Endothelial cell of umbilical vein (primary cell): ENCODE measurements around the gene SLC38A10.

Source experiments
- CTCF ChIP-seq, 2 donors: IDR thresholded peaks; 1 replicate in 1 of 2; 2 replicates in 1 of 2; pipeline ENCODE4 v1.5.1; 2011; ENCODE audit warnings: low read length in 2 of 2, mild to moderate bottlenecking in 2 of 2, moderate library complexity in 2 of 2, control low read depth in 1 of 2, inconsistent platforms in 1 of 2, low read depth in 1 of 2; ENCODE audit not compliant: insufficient read depth in 1 of 2; ENCODE audit errors: extremely low read depth in 1 of 2
- EZH2 ChIP-seq: IDR thresholded peaks from 2 replicates; pipeline ENCODE4 v1.6.1; 2012; ENCODE audit warnings: borderline replicate concordance, low read depth, mild to moderate bottlenecking, moderate library complexity, low read length, inconsistent platforms; ENCODE audit not compliant: severe bottlenecking
- FOS ChIP-seq: IDR thresholded peaks from 2 replicates; pipeline ENCODE4 v1.6.1; 2011; ENCODE audit warnings: mild to moderate bottlenecking, low read length, moderate library complexity, borderline replicate concordance; ENCODE audit not compliant: insufficient read depth
- GATA2 ChIP-seq: IDR thresholded peaks from 2 replicates; pipeline ENCODE4 v1.7.0; 2011; ENCODE audit warnings: low read depth, mild to moderate bottlenecking, moderate library complexity, mixed read lengths, low read length; ENCODE audit not compliant: insufficient read length, insufficient read depth
- MYC ChIP-seq: IDR thresholded peaks from one replicate; pipeline ENCODE4 v1.6.1; 2011; ENCODE audit warnings: mild to moderate bottlenecking, low read depth, low read length
- POLR2A ChIP-seq: IDR thresholded peaks from 2 replicates; pipeline ENCODE4 v1.6.1; 2012; ENCODE audit warnings: low read depth, mild to moderate bottlenecking, control low read depth, low read length
- POLR2AphosphoS5 ChIP-seq: IDR thresholded peaks from 2 replicates; pipeline ENCODE4 v1.6.1; 2012; ENCODE audit warnings: low read depth, mild to moderate bottlenecking, control low read depth, low read length, moderate library complexity; ENCODE audit not compliant: insufficient read depth
- TF ChIP-seq, protein P1 (sequence below): IDR thresholded peaks from 2 replicates; pipeline ENCODE4 v1.6.1; 2011; ENCODE audit not compliant: insufficient read depth, insufficient read length

DNA sequence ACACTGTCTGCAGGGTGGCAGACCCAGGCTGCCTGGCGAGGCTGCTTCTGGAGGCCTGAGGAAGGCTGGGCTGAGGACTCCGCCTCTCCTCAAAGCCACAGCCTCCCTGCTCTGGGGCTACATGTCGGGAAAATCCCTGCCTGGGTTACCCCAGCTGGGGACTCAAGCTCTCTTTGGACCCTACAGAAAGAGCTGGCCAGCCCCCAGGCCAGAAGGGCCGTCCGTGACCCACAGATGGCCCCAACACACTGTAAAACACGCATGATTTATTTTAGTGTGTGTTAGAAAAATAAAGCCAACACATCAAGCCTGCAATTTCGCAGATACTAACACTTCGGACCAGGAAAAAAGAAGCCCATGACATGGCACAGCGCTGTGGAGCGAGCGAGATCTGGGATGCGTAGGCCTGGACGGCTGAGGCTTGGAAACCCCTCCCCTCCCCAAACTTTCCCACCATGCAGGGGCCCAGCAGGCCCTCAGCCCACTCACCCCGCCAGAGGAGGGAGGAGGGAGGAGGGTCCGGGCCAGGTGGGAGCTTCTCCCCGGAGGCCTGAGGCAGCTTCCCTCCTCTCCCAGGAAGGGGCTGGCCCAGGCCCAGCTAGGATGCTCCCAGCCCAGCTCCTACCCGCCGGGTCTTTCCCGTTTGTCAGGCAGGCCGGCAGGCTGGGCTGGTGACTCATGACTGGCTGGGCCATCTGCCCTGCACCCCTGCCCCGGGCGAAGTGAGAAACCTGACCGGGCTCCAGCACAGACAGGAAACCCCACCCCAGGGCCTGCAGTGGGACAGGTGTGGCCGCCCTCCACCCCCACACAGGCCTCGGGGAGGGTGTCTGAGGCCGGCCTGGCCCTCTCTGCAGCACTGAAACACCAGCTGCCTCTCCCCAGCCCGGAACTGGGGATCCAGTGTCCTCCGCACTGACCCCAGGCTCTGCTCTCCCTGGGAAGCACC is 34.1 kb upstream of the SLC38A10 start:
- TF ChIP-seq, protein P1, sequence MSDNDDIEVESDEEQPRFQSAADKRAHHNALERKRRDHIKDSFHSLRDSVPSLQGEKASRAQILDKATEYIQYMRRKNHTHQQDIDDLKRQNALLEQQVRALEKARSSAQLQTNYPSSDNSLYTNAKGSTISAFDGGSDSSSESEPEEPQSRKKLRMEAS: no peak
- TF ChIP-seq POLR2A (no peak), CTCF (IDR thresholded peaks at IDR 0.05; ENCODE audit: extremely low read depth in 1 of 2, insufficient read depth in 1 of 2, low read depth in 1 of 2, low read length in 2 of 2) (no peak), POLR2AphosphoS5 (peak; percentile 42), EZH2 (no peak), GATA2 (no peak), FOS (peak; percentile 75), MYC (no peak)
